Stomach (tissue), 4 donors: ENCODE results near the gene PCDHA8.
"Not testable (repeated sequence)": the region's sequence is repeated elsewhere in the genome, so short reads cannot be mapped to it uniquely, and the experiment has no call there.

Experiments used
- EP300 ChIP-seq: sonication (generic); formaldehyde crosslinking; IDR thresholded peaks from one replicate; pipeline ENCODE4 v1.6.1; 2017; ENCODE audit warnings: antibody characterized with exemption
- POLR2A ChIP-seq, 4 donors: fragments of 450-650 bp; IDR thresholded peaks; one replicate each; pipeline ENCODE4 v1.6.1; 2016; ENCODE audit warnings: antibody characterized with exemption in 4 of 4, control low read depth in 2 of 4, mild to moderate bottlenecking in 1 of 4, moderate library complexity in 1 of 4
- TF ChIP-seq, protein P1 (sequence below), 7 experiments: fragments of 450-650 bp in 4 of 7; fragments of 200-600 bp in 3 of 7; sonication (generic) in 3 of 7; IDR thresholded peaks; one replicate each; pipeline ENCODE4 v1.5.1; 2016 to 2019; ENCODE audit warnings: antibody characterized with exemption in 7 of 7, control low read depth in 2 of 7, mild to moderate bottlenecking in 1 of 7

DNA sequence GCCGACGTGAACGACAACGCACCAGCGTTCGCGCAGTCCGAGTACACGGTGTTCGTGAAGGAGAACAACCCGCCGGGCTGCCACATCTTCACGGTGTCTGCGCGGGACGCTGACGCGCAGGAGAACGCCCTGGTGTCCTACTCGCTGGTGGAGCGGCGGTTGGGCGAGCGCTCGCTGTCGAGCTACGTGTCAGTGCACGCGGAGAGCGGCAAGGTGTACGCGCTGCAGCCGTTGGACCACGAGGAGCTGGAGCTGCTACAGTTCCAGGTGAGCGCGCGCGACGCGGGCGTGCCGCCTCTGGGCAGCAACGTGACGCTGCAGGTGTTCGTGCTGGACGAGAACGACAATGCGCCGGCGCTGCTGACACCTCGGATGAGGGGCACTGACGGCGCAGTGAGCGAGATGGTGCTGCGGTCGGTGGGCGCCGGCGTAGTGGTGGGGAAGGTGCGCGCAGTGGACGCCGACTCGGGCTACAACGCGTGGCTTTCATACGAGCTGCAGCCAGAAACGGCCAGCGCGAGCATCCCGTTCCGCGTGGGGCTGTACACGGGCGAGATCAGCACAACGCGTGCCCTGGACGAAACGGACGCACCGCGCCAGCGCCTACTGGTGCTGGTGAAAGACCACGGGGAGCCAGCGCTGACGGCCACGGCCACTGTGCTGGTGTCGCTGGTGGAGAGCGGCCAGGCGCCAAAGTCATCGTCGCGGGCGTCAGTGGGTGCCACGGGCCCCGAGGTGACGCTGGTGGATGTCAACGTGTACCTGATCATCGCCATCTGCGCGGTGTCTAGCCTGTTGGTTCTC lies 9.0 kb downstream of the PCDHA8 start:
- TF ChIP-seq EP300; POLR2A (IDR thresholded peaks at IDR 0.05): not testable (repeated sequence)
- TF ChIP-seq, protein P1, sequence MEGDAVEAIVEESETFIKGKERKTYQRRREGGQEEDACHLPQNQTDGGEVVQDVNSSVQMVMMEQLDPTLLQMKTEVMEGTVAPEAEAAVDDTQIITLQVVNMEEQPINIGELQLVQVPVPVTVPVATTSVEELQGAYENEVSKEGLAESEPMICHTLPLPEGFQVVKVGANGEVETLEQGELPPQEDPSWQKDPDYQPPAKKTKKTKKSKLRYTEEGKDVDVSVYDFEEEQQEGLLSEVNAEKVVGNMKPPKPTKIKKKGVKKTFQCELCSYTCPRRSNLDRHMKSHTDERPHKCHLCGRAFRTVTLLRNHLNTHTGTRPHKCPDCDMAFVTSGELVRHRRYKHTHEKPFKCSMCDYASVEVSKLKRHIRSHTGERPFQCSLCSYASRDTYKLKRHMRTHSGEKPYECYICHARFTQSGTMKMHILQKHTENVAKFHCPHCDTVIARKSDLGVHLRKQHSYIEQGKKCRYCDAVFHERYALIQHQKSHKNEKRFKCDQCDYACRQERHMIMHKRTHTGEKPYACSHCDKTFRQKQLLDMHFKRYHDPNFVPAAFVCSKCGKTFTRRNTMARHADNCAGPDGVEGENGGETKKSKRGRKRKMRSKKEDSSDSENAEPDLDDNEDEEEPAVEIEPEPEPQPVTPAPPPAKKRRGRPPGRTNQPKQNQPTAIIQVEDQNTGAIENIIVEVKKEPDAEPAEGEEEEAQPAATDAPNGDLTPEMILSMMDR (IDR thresholded peaks at IDR 0.05) = not testable (repeated sequence)
